Panc1 (cell line): ENCODE measurements around the gene LRRC34. TPM values are rescaled to one million over a fixed set of nuclear protein-coding genes. Genes with fewer than 3 reads are reported as not detected.

Experiments used
- ATAC-seq: fragments of 200-7000 bp; cut with Tn5 transposase; 2 replicates; pipeline ENCODE4 v1.9.1; 2020; ENCODE audit warnings: mild to moderate bottlenecking, moderate library complexity
- BruUV-seq: library from RNA; stranded (reverse); fragments of 400-500 nt; replicated peaks from 2 replicates; lab custom pipeline; 2021; lab: Mats Ljungman, UMichigan
- CTCF ChIA-PET: fragments of 300-600 bp; sonication (Branson Sonifier 250); formaldehyde crosslinking; loops from one replicate; lab custom pipeline; 2022; ENCODE audit warnings: antibody characterized with exemption; lab: Charles Lee
- POLR2A ChIA-PET: fragments of 300-600 bp; sonication (Branson Sonifier 250); formaldehyde crosslinking; loops from one replicate; lab custom pipeline; 2022; ENCODE audit warnings: antibody characterized with exemption; lab: Charles Lee
- DNase-seq: peaks from one replicate; pipeline ENCODE4 v3.0.0-alpha.2; 2010; ENCODE audit warnings: low read depth, low spot score
- H3K27ac ChIP-seq: 2 replicates; pipeline ENCODE4 v1.5.1; 2011; ENCODE audit warnings: mild to moderate bottlenecking, low read length, inconsistent platforms
- H3K27me3 ChIP-seq: fragments of 200-500 bp; sonication (Bioruptor generic); 2 replicates; pipeline ENCODE4 v1.6.0; 2014; ENCODE audit warnings: low read length, inconsistent platforms; ENCODE audit not compliant: control insufficient read depth, insufficient read depth
- H3K36me3 ChIP-seq: fragments of 200-500 bp; sonication (Bioruptor generic); 2 replicates; pipeline ENCODE4 v1.5.1; 2014; ENCODE audit warnings: inconsistent platforms, mild to moderate bottlenecking, low read length, moderate library complexity; ENCODE audit not compliant: control insufficient read depth, insufficient read depth
- H3K4me1 ChIP-seq: 2 replicates; pipeline ENCODE4 v1.5.1; 2011; ENCODE audit warnings: inconsistent platforms, mild to moderate bottlenecking, low read length, moderate library complexity; ENCODE audit not compliant: control insufficient read depth, insufficient read depth
- H3K4me3 ChIP-seq, 2 experiments: 2 replicates each; pipeline ENCODE4 v1.5.1; 2011 to 2012; ENCODE audit warnings: low read depth in 2 of 2, low read length in 2 of 2, mild to moderate bottlenecking in 2 of 2, inconsistent platforms in 1 of 2, moderate library complexity in 1 of 2
- H3K9me3 ChIP-seq: fragments of 200-500 bp; sonication (Bioruptor generic); 2 replicates; pipeline ENCODE4 v1.5.1; 2014; ENCODE audit warnings: low read depth, mild to moderate bottlenecking, inconsistent platforms, low read length, moderate library complexity; ENCODE audit not compliant: control insufficient read depth, insufficient read depth
- POLR2AphosphoS5 ChIP-seq: IDR thresholded peaks from 2 replicates; pipeline ENCODE4 v1.6.1; 2012; ENCODE audit warnings: mild to moderate bottlenecking, low read depth, low read length, moderate library complexity
- SIN3A ChIP-seq: IDR thresholded peaks from 2 replicates; pipeline ENCODE4 v1.6.1; 2012; ENCODE audit warnings: low read depth, mild to moderate bottlenecking, low read length, moderate library complexity, borderline replicate concordance; ENCODE audit not compliant: insufficient read depth
- TCF7L2 ChIP-seq: IDR thresholded peaks from 2 replicates; pipeline ENCODE4 v1.6.1; 2011; ENCODE audit warnings: mild to moderate bottlenecking, low read depth, low read length, inconsistent platforms
- in situ Hi-C: cut with HindIII; loops from 2 replicates; pipeline ENCODE4 v1.10.0; 2016; ENCODE audit warnings: low sequenced_read_pairs, low pct_unique_long_range_greater_than_20kb
- intact Hi-C: fragments of 100-400 bp; cut with micrococcal nuclease; formaldehyde crosslinking; loops from one replicate; pipeline ENCODE4 v1.10.0; 2022; ENCODE audit not compliant: unreplicated experiment
- total RNA-seq: library from RNA; stranded (reverse); gene quantifications from one replicate; pipeline ENCODE4 v1.2.1, GENCODE V29; 2021; ENCODE audit not compliant: unreplicated experiment
- TF ChIP-seq, protein P1 (sequence below): fragments of 450-650 bp; IDR thresholded peaks from 2 replicates; pipeline ENCODE4 v1.5.1; 2017; ENCODE audit warnings: mild to moderate bottlenecking
- TF ChIP-seq, protein P2 (sequence below), 2 experiments: IDR thresholded peaks; 2 replicates each; pipeline ENCODE4 v1.6.1; 2011 to 2012; ENCODE audit warnings: low read depth in 2 of 2, control low read depth in 1 of 2, low read length in 1 of 2, mild to moderate bottlenecking in 1 of 2, moderate library complexity in 1 of 2; ENCODE audit not compliant: insufficient read depth in 1 of 2

Gene LRRC34
- total RNA-seq, 1 experiment from 2014 or later = 1.2 TPM

DNA sequence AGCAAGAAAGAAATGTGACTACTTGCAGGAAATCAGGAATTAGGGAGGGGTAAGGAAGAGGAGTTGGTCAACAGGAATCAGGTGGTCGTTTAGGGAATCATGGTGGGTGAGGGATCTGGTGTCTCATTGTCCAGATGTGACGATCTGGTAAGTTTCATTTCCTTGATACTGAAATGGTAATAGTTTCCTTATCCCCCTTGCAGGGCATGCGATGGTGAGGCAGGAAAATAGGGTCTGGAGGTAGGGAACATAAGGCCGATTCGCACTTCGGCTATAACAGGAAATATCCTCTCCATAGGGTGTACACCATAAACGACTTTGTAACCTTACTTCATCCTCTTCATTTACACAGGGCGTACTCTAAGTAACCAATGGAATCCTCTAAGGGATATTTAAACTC lies 574 bp upstream of the LRRC34 start:
- ChIA-PET POLR2A (no interaction called here), CTCF (no interaction called here)
- in situ Hi-C loops = no loop called here
- Histone ChIP-seq H3K36me3 (no peaks in the 10 kb centered on the region), H3K4me3 (peak overlapping the region; percentile 39 to 60), H3K27ac (peak overlapping the region; percentile 29), H3K4me1 (peaks cover 17% of the 10 kb centered on the region; the same call in 1 of the 2 replicates), H3K9me3 (no peaks in the 10 kb centered on the region), H3K27me3 (no peaks in the 10 kb centered on the region; the same call in 1 of the 2 replicates)
- no peak for ATAC-seq
- no TSS peak for BruUV-seq
- DNase-seq = no peak
- intact Hi-C loops = no loop called here
- no peak for TF ChIP-seq SIN3A
- TF ChIP-seq, protein P1, sequence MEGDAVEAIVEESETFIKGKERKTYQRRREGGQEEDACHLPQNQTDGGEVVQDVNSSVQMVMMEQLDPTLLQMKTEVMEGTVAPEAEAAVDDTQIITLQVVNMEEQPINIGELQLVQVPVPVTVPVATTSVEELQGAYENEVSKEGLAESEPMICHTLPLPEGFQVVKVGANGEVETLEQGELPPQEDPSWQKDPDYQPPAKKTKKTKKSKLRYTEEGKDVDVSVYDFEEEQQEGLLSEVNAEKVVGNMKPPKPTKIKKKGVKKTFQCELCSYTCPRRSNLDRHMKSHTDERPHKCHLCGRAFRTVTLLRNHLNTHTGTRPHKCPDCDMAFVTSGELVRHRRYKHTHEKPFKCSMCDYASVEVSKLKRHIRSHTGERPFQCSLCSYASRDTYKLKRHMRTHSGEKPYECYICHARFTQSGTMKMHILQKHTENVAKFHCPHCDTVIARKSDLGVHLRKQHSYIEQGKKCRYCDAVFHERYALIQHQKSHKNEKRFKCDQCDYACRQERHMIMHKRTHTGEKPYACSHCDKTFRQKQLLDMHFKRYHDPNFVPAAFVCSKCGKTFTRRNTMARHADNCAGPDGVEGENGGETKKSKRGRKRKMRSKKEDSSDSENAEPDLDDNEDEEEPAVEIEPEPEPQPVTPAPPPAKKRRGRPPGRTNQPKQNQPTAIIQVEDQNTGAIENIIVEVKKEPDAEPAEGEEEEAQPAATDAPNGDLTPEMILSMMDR = no peak
- TF ChIP-seq, protein P2, sequence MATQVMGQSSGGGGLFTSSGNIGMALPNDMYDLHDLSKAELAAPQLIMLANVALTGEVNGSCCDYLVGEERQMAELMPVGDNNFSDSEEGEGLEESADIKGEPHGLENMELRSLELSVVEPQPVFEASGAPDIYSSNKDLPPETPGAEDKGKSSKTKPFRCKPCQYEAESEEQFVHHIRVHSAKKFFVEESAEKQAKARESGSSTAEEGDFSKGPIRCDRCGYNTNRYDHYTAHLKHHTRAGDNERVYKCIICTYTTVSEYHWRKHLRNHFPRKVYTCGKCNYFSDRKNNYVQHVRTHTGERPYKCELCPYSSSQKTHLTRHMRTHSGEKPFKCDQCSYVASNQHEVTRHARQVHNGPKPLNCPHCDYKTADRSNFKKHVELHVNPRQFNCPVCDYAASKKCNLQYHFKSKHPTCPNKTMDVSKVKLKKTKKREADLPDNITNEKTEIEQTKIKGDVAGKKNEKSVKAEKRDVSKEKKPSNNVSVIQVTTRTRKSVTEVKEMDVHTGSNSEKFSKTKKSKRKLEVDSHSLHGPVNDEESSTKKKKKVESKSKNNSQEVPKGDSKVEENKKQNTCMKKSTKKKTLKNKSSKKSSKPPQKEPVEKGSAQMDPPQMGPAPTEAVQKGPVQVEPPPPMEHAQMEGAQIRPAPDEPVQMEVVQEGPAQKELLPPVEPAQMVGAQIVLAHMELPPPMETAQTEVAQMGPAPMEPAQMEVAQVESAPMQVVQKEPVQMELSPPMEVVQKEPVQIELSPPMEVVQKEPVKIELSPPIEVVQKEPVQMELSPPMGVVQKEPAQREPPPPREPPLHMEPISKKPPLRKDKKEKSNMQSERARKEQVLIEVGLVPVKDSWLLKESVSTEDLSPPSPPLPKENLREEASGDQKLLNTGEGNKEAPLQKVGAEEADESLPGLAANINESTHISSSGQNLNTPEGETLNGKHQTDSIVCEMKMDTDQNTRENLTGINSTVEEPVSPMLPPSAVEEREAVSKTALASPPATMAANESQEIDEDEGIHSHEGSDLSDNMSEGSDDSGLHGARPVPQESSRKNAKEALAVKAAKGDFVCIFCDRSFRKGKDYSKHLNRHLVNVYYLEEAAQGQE (IDR thresholded peaks at IDR 0.05; ENCODE audit: insufficient read depth in 1 of 2, low read depth in 2 of 2, low read length in 1 of 2) = no peak
- TF ChIP-seq TCF7L2 = no peak
- TF ChIP-seq POLR2AphosphoS5 = no peak

DNA sequence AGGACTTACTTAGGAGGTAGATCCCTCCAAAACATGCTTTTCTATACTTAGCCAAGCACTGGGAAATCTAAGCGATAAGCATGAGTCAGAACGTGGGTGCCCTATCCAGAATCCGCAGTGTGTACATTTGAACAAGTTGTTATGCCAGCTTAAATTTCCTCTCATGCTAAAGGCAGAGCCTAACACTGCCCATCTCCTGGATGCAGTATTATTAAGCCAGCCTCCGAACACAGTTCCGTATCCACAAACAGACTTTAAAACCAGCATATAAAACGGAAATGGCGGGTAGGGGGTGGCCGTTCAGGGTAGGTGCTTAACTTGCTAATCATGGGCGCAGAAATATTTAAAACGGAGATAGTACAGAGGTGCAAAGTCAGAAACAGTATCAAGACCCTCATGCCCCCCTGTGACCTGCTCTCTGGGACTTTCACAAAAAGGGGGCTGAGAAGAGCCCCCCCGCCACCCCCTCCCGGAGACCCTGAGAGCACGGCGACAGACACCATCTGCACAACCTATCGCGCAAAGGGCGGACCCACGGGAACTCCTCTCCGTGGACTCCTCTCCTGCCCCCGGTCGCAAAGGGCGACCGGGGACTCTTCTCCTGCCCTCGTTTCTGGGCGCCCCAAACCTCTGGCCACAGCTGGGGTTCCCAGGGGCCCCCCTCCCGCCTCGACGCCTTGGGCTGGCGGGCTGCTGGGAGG lies 923 bp downstream of the LRRC34 start:
- ATAC-seq (peak; percentile 48), DNase-seq (no peak)
- in situ Hi-C loops = no loop called here
- TF ChIP-seq SIN3A = no peak
- TF ChIP-seq, protein P1 = no peak
- TF ChIP-seq TCF7L2 = no peak
- POLR2A ChIA-PET = no interaction called here
- H3K27ac ChIP-seq = peak overlapping the region; percentile 63; the same call in 1 of the 2 replicates
- peak overlapping the region; percentile 39 to 60 for H3K4me3 ChIP-seq
- peaks cover 17% of the 10 kb centered on the region; the same call in 1 of the 2 replicates for H3K4me1 ChIP-seq
- CTCF ChIA-PET = no interaction called here
- H3K27me3 ChIP-seq = no peaks in the 10 kb centered on the region
- intact Hi-C loops = no loop called here
- no peaks in the 10 kb centered on the region for H3K9me3 ChIP-seq
- no TSS peak for BruUV-seq
- no peaks in the 10 kb centered on the region for H3K36me3 ChIP-seq
